Uterus (tissue), 4 donors: Measurements from ENCODE around the gene TMEM255A. TPM values are rescaled to one million over a fixed set of nuclear protein-coding genes. Genes with fewer than 3 reads are reported as not detected.

Experiments
- DNase-seq, 2 donors: peaks; one replicate each; pipeline ENCODE4 v3.0.0-alpha.2; 2019 to 2020
- H3K27ac ChIP-seq, 2 donors: fragments of 200-600 bp; sonication (generic); 1 replicate in 1 of 2; 2 replicates in 1 of 2; pipeline ENCODE4 v1.5.1; 2016 to 2018
- H3K27me3 ChIP-seq, 2 donors: fragments of 200-600 bp; sonication (generic); one replicate each; pipeline ENCODE4 v1.5.1; 2018 to 2019; ENCODE audit warnings: control low read depth in 1 of 2
- H3K36me3 ChIP-seq, 2 donors: fragments of 200-600 bp; sonication (generic); one replicate each; pipeline ENCODE4 v1.5.1; 2019; ENCODE audit warnings: control low read depth in 1 of 2
- H3K4me1 ChIP-seq, 2 donors: fragments of 200-600 bp; sonication (generic); one replicate each; pipeline ENCODE4 v1.5.1; 2018 to 2019; ENCODE audit warnings: control low read depth in 1 of 2
- H3K4me3 ChIP-seq, 2 donors: fragments of 200-600 bp; sonication (generic); 1 replicate in 1 of 2; 2 replicates in 1 of 2; pipeline ENCODE4 v1.5.1; 2018 to 2019; ENCODE audit warnings: mild to moderate bottlenecking in 1 of 2
- H3K9me3 ChIP-seq, 2 donors: fragments of 200-600 bp; sonication (generic); one replicate each; pipeline ENCODE4 v1.5.1; 2019; ENCODE audit warnings: control low read depth in 1 of 2
- CTCF ChIP-seq, 4 experiments: fragments of 200-600 bp in 2 of 4; fragments of 450-650 bp in 2 of 4; sonication (generic) in 2 of 4; IDR thresholded peaks; one replicate each; pipeline ENCODE4 v1.5.1; 2016 to 2019; ENCODE audit warnings: antibody characterized with exemption in 4 of 4, mild to moderate bottlenecking in 2 of 4, moderate library complexity in 1 of 4
- POLR2A ChIP-seq, 2 donors: fragments of 450-650 bp; IDR thresholded peaks; one replicate each; pipeline ENCODE4 v1.6.1; 2016; ENCODE audit warnings: antibody characterized with exemption in 2 of 2, mild to moderate bottlenecking in 1 of 2, moderate library complexity in 1 of 2
- intact Hi-C: fragments of 100-400 bp; cut with DNase I; formaldehyde crosslinking; loops from one replicate; pipeline ENCODE4 v1.15.1; 2023; ENCODE audit warnings: low total_unique reads
- total RNA-seq, 4 donors: library from RNA; depleted of rRNA in 3 of 4; stranded (reverse); fragments of >200 nt in 3 of 4; gene quantifications; one replicate each; pipeline versions ENCODE4 v1.1.0 to v1.2.4, GENCODE V29; 2014 to 2023
- donor health status: DM: yes; HTN: yes; CAD: no.

Gene TMEM255A
- total RNA-seq, 4 donors from 2014 or later, result 0.51 to 5.7 (median 1.6) TPM

GRCh38 chrX:120244395-120244734 lies 66.9 kb downstream of the TMEM255A start:
- Histone ChIP-seq H3K27ac (peak overlapping the region; percentile 81 to 90), H3K4me3 (peak overlapping the region; percentile 52 to 58), H3K4me1 (no peaks in the 10 kb centered on the region), H3K27me3 (no peaks in the 10 kb centered on the region), H3K9me3 (no peaks in the 10 kb centered on the region), H3K36me3 (no peaks in the 10 kb centered on the region)
- intact Hi-C loops, result no loop called here
- no peak for TF ChIP-seq POLR2A (IDR thresholded peaks at IDR 0.05)
- TF ChIP-seq CTCF (IDR thresholded peaks at IDR 0.05), result no peak
- no peak for DNase-seq

- no peaks in the 10 kb centered on the region for H3K27me3 ChIP-seq
- intact Hi-C loops, result no loop called here
- H3K27ac ChIP-seq, result no peak overlapping the region
- H3K36me3 ChIP-seq, result no peaks in the 10 kb centered on the region
- no peaks in the 10 kb centered on the region for H3K4me1 ChIP-seq
- no peaks in the 10 kb centered on the region for H3K9me3 ChIP-seq
- TF ChIP-seq POLR2A (IDR thresholded peaks at IDR 0.05), result no peak
- no peak for TF ChIP-seq CTCF (IDR thresholded peaks at IDR 0.05)
- DNase-seq, result no peak
- H3K4me3 ChIP-seq, result no peak overlapping the region
Observed at GRCh38 chrX:120242813-120243212, 68.4 kb downstream of the TMEM255A start.

GRCh38 chrX:120238933-120239332 lies 72.3 kb downstream of the TMEM255A start:
- Histone ChIP-seq H3K4me1 (no peaks in the 10 kb centered on the region), H3K27me3 (no peaks in the 10 kb centered on the region), H3K9me3 (no peaks in the 10 kb centered on the region), H3K36me3 (no peaks in the 10 kb centered on the region), H3K4me3 (no peak overlapping the region), H3K27ac (no peak overlapping the region)
- intact Hi-C loops, result no loop called here
- TF ChIP-seq CTCF (IDR thresholded peaks at IDR 0.05), result no peak
- no peak for TF ChIP-seq POLR2A (IDR thresholded peaks at IDR 0.05)
- DNase-seq, result no peak

GRCh38 chrX:120236687-120237479 lies 74.4 kb downstream of the TMEM255A start:
- H3K27ac ChIP-seq, result no peak overlapping the region
- H3K4me1 ChIP-seq, result no peaks in the 10 kb centered on the region
- intact Hi-C loops, result no loop called here
- TF ChIP-seq CTCF (IDR thresholded peaks at IDR 0.05), result no peak
- TF ChIP-seq POLR2A (IDR thresholded peaks at IDR 0.05), result no peak
- no peak overlapping the region for H3K4me3 ChIP-seq
- H3K36me3 ChIP-seq, result no peaks in the 10 kb centered on the region
- DNase-seq, result no peak
- no peaks in the 10 kb centered on the region for H3K9me3 ChIP-seq
- H3K27me3 ChIP-seq, result peaks cover 0 to 5% of the 10 kb centered on the region in 2 donors

GRCh38 chrX:120235284-120235683 lies 76.0 kb downstream of the TMEM255A start:
- Histone ChIP-seq H3K27ac (no peak overlapping the region), H3K4me3 (no peak overlapping the region), H3K27me3 (peaks cover 0 to 5% of the 10 kb centered on the region in 2 donors), H3K4me1 (no peaks in the 10 kb centered on the region), H3K36me3 (no peaks in the 10 kb centered on the region), H3K9me3 (no peaks in the 10 kb centered on the region)
- DNase-seq, result no peak
- intact Hi-C loops, result no loop called here
- TF ChIP-seq POLR2A (IDR thresholded peaks at IDR 0.05) (no peak), CTCF (IDR thresholded peaks at IDR 0.05) (no peak)
